Stomach (tissue), 4 donors: ENCODE measurements around the gene CCDC144A.

ENCODE experiments used
- POLR2A ChIP-seq, 4 donors: fragments of 450-650 bp; IDR thresholded peaks; one replicate each; pipeline ENCODE4 v1.6.1; 2016; ENCODE audit warnings: antibody characterized with exemption in 4 of 4, control low read depth in 2 of 4, mild to moderate bottlenecking in 1 of 4, moderate library complexity in 1 of 4
- POLR2AphosphoS5 ChIP-seq, 3 donors: sonication (generic); formaldehyde crosslinking; IDR thresholded peaks; one replicate each; pipeline ENCODE4 v1.6.1; 2016; ENCODE audit warnings: antibody characterized with exemption in 3 of 3

GRCh38 chr17:16662936-16663335 lies 27.1 kb upstream of the CCDC144A start:
- TF ChIP-seq POLR2A (IDR thresholded peaks at IDR 0.05), result no peak
- no peak for TF ChIP-seq POLR2AphosphoS5 (IDR thresholded peaks at IDR 0.05)
